VCaP (cell line): ENCODE data around the gene MYH16.
"Not testable (repeated sequence)": the region's sequence is repeated elsewhere in the genome, so short reads cannot be mapped to it uniquely, and the experiment has no call there.

ENCODE experiments used
- H3K27ac ChIP-seq: fragments of 450-650 bp; 2 replicates; pipeline ENCODE4 v1.5.1; 2017
- TF ChIP-seq, protein P1 (sequence below): fragments of 450-650 bp; conservative IDR thresholded peaks from 2 replicates; pipeline ENCODE4 v1.5.1; 2017; ENCODE audit warnings: mild to moderate bottlenecking, moderate library complexity

Gene MYH16

DNA sequence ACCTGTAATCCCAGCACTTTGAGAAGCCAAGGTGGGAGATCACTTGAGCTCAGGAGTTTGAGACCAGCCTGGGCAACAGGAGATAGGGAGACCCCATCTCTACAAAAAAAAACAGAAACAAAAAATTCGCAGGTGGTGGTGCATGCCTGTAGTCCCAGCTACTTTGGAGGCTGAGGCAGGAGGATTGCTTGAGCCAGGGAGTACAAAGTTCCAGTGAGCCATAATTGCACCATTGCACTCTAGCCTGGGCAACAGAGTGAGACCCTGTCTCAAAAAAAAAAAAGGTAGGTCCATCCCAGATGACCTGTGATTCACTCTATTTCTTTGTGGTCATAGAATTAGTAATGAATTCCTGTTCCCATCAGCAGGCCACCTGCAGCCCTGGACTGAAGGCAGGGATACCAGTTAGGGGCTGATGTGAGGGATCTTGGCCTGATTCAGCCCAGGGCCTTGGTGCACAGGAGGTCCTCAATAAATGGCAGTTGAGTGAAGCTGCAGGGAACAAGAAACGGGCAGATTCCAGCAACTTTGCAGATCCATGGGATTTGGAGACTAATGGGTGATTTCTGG is at the start of gene MYH16:
MYH16 (plus strand) TSS at position 364 of the 570 bp plus-strand sequence.
- TF ChIP-seq, protein P1, sequence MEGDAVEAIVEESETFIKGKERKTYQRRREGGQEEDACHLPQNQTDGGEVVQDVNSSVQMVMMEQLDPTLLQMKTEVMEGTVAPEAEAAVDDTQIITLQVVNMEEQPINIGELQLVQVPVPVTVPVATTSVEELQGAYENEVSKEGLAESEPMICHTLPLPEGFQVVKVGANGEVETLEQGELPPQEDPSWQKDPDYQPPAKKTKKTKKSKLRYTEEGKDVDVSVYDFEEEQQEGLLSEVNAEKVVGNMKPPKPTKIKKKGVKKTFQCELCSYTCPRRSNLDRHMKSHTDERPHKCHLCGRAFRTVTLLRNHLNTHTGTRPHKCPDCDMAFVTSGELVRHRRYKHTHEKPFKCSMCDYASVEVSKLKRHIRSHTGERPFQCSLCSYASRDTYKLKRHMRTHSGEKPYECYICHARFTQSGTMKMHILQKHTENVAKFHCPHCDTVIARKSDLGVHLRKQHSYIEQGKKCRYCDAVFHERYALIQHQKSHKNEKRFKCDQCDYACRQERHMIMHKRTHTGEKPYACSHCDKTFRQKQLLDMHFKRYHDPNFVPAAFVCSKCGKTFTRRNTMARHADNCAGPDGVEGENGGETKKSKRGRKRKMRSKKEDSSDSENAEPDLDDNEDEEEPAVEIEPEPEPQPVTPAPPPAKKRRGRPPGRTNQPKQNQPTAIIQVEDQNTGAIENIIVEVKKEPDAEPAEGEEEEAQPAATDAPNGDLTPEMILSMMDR = no peak
- H3K27ac ChIP-seq = no peak within 1 kb of the TSS

DNA sequence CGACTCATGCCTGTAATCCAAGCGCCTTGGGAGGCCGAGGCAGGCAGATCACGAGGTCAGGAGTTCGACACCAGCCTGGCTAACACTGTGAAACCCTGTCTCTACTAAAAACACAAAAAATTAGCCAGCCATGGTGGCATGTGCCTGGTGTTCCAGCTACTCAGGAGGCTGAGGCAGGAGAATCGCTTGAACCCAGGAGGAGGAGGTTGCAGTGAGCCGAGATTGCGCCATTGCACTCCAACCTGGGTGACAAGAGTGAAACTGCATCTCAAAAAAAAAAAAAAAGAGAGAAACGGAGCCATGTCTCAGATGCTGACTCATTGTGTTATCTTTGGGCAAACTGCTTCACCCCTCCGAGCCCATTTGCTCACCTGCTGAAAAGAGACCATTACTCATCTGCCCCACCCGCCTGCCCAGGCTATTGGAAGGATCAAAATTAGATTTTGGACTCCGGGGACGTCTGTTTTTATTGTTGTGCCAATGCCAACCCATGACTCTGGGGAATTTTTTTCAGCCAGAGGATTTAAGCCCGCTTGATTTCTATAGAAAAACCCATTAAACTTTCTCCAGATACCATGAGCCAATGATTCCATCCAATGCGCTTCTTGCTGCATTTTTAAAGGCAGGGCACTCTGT is 48.3 kb upstream of the MYH16 start:
- H3K27ac ChIP-seq = not testable (repeated sequence)

DNA sequence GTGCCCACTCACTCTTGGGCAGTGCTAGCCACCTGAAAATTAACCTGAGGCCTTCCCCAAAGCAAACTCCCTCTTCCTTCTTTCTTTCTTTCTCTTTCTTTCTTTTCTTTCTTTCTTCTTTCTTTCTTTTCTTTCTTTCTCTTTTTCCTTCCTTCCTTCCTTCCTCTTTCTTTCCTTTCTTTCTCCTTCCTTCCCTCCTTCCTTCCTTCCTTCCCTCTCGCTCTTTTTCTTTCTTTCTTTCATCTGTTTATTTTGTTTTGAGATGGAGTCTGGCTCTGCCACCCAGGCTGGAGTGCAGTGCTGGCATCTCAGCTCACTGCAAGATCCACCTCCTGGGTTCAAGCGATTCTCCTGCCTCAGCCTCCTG is 47.8 kb upstream of the MYH16 start:
- TF ChIP-seq, protein P1 = no peak
- H3K27ac ChIP-seq = no peak overlapping the region

DNA sequence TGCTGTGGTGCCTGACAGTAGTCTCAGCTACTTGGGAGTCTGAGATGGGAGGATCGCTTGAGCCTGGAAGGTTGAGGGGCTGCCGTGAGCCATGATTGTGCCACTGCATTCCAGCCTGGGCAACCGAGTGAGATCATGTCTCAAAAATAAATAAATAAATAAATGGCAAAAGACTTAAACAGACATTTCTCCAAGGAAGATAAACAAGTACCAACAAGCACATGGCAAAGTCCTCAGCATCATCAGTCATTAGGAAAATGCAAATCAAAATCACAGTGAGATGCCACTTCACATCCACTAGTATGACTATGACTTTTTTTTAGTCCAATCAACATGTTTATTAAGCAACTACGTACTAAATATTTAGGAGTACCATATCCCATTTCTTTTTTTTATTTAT is 43.4 kb upstream of the MYH16 start:
- TF ChIP-seq, protein P1 = no peak
- H3K27ac ChIP-seq = no peak overlapping the region

DNA sequence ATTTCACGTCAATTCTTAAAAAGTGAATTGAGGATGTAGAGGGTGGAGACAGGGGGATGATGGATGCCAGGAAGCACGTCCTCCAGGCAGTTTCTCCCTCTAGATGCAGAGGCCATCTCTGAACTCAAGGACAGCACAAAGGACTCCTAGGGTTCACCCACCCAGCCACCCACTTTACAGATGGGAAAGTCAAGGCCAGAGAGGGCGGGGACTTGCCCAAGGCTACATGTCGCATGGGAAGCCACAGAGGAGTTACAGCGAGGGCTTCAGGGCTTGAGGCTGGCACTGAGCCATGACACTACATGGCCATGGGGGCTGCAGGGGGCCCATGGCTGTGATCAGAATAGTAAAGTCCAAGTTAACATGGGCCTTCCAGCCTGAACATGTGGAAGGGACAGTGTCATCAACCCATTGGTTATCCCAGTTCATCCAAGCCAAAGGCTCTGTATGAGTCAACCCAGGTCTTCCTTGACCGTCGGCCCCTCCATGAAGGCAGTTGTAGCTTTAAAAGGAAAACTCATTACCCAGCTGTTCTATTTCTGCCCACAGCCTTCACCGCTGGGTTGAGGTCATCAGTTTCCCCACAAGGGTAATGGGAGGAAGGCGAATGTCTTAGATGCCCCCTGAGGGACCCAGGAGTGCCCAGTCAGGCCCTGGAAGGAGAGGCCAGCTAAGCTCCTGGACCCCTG is 40.4 kb upstream of the MYH16 start:
- H3K27ac ChIP-seq = no peak overlapping the region
- TF ChIP-seq, protein P1 = no peak

DNA sequence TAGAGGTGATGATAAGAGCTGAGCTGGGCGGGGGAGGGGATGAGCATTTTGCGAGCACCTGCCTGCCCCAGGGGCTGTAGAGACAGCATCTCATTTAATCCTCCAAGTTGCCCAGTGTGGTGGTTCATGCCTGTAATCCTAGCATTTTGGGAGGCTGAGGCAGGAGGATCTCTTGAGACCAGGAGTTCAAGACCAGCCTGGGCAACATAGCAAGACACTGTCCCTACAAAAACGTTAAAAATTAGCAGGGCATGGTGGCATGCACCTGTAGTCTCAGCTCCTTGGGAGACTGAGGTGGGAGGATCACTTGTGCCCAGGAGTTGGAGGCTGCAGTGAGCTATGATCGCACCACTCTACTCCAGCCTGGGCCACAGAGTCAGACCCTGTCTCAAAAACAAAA is 39.7 kb upstream of the MYH16 start:
- H3K27ac ChIP-seq = not testable (repeated sequence)

DNA sequence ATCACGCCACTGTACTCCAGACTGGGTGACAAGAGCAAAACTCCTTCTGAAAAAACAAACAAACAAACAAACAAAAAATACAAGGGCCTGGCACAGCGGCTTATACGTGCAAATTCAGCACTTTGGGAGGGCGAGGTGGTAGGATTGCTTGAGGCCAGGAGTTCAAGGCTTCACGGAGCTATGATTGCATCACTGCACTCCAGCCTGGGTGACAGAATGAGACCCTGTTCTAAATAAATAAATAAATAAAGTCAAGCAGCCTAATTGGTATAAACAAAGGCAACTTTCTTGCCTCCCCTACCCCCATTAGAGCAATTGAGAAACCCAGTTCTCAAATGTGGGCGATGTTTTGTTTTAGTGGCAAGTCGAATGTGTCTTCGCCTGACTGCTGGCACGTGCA is 38.5 kb upstream of the MYH16 start:
- TF ChIP-seq, protein P1 = no peak
- H3K27ac ChIP-seq = no peak overlapping the region

DNA sequence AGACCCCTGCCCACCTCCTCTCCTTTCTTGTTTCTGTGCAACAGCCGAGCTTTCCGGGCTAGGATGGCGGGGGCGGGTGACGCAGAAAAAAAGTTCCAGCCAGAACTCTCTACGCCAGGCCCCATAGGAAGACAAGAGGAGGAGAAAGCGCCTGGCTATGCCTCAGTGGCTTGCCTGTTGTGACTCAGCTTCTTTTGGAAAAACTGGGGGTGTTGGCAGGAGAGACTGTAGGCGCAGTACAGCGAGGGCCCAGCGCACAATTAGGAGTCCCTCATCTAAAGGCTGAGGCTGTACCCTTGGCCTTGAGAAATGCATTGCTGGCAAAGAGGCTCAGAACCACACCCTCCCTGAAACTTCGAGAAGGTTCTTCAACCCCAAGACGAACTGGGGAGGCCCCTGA is 36.7 kb upstream of the MYH16 start:
- no peak overlapping the region for H3K27ac ChIP-seq
- TF ChIP-seq, protein P1 = no peak

DNA sequence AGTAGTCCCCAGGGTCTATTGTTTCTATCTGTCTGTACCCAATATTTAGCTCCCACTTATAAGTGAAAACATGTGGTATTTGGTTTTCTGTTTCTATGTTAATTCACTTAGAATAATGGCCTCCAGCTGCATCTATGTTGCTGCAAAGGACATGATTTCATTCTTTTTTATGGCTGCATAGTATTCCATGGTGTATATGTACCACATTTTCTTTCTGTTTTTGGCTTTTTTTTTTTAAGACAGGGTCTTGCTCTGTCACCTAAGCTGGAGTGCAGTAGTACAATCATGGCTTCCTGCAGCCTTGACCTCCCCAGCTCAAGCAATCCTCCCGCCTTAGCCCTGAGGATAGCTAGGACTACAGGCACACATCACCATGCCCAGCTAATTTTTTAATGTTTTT is 34.8 kb upstream of the MYH16 start:
- H3K27ac ChIP-seq = not testable (repeated sequence)
